Stimulated activated CD4-positive, alpha-beta T cell treated with anti-CD3 and anti-CD28 coated beads, TNF-alpha, amount 100 ng/mL, for 4 hours (primary cell): Measurements from ENCODE around the gene CALML4.

Experiments used
- DNase-seq, 3 experiments: peaks; one replicate each; pipeline ENCODE4 v3.0.0-alpha.2; 2020; ENCODE audit warnings: low read depth in 3 of 3

CALML4 gene

DNA sequence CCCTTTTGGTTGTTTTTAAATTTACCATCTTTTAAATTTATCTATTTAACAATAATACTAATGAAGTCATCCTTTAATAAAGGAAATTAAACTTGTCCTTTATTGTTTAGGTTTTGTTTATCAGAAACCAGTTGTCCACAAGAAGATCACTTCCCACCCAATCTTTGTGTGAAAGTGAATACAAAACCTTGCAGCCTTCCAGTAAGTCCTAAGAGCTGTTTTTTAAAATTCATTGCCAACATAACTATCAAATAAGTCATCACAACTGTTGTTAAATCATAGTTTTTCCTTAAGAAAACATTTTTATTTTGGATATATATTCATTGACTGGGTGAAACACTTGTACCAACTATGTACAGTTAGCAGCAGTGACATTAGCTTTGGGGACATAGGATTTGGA, 59.4 kb downstream of the CALML4 start:
- no peak for DNase-seq

DNA sequence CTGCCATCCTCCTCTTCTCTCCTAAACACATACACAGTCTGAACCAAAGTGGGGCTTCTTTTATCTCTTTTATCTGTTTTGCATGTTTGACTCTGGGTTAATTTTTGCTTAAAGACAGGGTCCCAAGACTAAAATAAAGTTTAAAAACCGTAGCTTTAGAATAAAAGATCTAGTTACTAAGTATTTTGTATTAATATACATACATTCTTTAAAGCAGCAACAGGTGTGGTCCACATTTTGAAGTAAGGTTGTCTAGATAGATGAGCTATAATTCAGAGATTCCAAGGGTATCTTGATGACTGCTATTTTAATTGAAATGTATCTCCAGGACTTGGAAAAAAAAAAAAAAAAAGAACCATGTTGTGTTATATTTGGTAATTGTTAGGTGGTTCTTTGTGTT, 61.3 kb downstream of the CALML4 start:
- DNase-seq = no peak

- no peak for DNase-seq
Observed at GRCh38 chr15:68143129-68143528, 62.0 kb downstream of the CALML4 start.
